HG02885 (cell line): Measurements from ENCODE around the gene PLXDC1.

Experiments used
- ATAC-seq: cut with Tn5 transposase; IDR thresholded peaks from one replicate; pipeline ENCODE4 v1.9.1; 2021; ENCODE audit warnings: mild to moderate bottlenecking; ENCODE audit not compliant: unreplicated experiment, poor library complexity

The PLXDC1 gene

DNA sequence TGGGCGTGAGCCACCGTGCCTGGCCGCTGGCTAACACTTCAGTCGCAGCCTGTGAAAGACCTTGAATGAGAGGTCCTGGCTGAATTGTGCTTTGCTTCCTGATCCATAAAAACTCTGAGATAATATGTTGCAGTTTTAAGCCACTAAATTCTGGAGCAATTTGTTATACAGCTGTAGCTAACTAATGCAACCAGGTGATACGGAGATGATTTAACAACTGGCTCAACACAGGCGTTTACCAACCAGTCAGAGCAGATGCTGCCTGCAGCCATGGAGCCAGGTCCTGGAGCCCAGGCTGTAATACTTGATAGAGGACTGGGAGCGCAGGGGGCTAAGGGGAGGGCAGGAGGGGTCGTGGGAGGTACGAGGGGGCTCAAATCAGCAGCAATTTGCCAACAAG lies 50.9 kb downstream of the PLXDC1 start:
- ATAC-seq: no peak

DNA sequence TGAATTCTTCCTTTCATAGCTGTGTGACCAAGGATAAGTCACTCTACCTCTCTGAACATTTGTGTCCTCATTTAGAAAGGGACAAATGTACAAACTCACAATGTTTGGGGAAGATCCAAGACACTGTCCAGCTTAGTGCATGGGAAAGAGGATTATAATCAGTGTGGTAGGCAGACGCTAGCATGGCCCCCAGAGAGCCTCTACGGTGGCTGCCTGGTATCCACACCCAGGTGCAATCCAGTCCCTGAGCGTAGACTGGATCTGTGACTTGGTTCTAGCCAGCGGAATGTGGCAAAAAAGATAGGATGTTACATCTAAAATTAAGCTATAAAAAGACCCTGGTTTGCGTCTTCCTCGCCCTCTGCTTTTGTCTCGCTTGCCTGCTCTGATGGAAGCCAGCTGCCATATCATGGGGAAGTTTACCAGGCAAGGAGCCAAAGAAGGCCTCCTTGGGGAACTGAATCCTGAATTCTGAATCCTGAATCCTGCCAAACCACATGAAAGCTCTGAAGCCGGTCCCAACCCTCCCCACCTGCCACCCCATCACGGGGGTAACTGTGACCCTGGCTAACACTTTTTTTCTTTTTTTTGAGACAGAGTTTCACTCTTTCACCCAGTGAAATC lies 51.7 kb downstream of the PLXDC1 start:
- no peak for ATAC-seq

DNA sequence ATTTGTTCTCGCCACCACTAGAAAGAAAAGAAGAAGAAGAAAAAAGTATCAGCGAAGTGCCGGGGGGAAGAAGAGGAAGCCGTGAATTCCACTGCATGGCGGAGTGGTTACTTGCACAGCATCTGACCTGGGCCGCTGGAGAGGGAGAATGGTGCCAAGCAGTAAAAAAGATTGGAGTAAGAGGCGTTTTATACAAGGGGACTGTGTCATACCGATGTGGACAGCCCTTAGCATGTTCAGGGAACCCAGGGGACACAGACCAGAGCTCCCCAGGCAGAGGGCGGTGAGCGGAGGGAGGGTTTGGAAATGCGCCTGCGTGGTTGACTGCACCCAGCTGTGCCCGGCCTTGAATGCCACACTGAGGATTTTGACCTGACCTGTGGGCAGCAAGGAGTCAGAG lies 52.8 kb downstream of the PLXDC1 start:
- ATAC-seq: no peak

DNA sequence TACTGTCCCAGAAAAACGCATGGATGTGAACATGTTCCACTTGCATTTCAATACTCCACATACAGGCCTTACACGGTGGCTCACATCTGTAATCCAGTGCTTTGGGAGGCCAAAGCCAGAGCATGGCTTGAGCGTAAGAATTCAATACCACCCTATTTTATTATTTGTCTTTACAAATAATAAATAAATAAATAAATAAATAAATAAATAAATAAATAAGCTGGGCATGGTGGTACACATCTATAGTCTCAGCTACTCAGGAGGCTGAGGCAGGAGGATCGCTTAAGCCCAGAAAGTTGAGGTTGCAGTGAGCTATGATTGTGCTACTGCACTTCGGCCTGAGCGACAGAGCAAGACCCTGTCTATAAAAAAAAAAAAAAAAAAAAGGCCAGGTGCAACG lies 53.9 kb downstream of the PLXDC1 start:
- ATAC-seq: no peak

DNA sequence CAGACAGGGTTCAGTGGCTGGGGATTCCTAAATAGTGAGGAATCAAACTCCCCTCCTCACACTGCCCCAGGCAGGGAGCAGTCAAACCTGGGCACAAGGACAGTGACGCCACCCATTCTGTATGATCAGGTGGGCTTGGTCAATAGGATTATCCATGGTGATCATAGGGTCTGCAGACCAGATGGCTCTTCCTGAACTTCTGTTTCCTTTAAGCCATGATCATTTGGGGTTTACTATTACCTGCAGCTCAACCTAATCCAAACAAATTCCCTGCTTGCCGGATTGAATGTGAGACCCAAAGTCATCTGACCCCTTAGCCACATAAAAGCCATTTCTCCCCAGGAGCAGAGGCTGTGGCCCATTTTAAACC lies 54.3 kb downstream of the PLXDC1 start:
- ATAC-seq: no peak

- no peak for ATAC-seq
These were observed 54.8 kb downstream of the PLXDC1 start for GRCh38 chr17:39096508-39097149.

- ATAC-seq: no peak
These were observed 56.1 kb downstream of the PLXDC1 start for GRCh38 chr17:39095309-39095686.

GRCh38 chr17:39094607-39095308 lies 56.7 kb downstream of the PLXDC1 start:
- no peak for ATAC-seq

DNA sequence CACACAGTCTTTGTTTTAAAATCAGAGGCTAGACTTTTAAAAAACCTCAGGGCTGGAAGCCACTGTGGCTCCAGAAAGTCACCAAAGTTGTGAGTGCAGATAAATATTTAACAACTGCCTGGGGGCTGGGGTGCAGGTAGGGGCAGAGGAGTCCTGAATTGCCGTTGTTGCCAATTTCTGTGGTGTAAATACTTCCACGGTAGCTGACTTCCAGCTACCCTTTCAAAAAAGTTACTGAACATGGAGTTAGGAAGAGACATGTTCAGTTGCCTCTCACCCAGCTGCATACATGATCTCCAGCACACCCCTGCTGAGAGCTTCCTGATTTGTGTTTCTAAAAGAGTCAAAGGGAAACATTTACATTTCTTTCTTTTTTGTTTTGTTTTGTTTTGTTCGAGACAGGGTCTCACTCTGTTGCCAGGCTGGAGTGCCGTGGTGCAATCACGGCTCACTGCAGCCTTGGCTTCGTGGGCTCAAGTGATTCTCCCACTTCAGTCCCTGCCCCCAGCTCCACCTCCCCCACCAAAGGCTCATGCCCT lies 58.7 kb downstream of the PLXDC1 start:
- ATAC-seq: no peak

GRCh38 chr17:39090908-39091665 lies 60.4 kb downstream of the PLXDC1 start:
- ATAC-seq: no peak

DNA sequence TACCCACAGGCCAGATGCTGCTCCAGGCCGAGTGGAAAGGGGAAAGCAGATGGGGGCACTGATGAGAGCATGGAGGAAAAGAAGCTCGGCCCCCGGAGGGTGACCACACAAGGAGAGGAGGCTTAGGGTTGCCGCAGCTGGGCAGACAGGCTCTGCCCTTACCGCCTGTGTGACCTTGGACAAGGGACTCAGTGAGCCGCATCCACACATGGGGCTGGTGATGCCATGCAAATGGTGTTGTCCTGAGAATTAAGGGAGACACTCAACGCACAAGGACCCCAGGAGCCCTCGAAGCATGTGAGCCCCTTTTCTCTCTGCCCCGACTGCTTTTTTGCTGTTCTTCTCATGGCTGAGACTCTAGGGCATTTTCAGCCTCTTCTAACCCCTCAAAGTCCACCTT lies 61.0 kb downstream of the PLXDC1 start:
- no peak for ATAC-seq

- no peak for ATAC-seq
These were observed 66.9 kb downstream of the PLXDC1 start for GRCh38 chr17:39084558-39084957.

DNA sequence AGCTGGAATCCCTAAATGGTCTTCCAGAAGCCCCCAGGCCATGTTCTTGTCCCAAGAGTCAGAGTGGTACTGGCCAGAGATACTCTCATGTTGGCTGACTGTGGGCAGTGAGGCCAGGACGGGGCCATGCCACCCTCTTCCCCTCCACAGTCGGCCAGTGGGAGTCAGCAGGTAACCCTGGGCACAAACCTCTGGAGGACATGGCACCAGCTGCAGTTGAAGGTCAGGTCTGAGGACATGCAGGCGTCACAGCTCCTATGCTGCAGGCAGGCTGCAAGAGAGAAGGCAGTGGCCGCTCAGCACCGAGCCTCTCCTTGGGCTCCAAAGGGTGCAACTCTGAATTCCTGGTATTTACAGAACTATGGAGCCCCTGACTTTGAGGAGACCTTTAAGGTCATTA lies 68.2 kb downstream of the PLXDC1 start:
- no peak for ATAC-seq

- ATAC-seq: no peak
These were observed 69.0 kb downstream of the PLXDC1 start for GRCh38 chr17:39082482-39082881.

DNA sequence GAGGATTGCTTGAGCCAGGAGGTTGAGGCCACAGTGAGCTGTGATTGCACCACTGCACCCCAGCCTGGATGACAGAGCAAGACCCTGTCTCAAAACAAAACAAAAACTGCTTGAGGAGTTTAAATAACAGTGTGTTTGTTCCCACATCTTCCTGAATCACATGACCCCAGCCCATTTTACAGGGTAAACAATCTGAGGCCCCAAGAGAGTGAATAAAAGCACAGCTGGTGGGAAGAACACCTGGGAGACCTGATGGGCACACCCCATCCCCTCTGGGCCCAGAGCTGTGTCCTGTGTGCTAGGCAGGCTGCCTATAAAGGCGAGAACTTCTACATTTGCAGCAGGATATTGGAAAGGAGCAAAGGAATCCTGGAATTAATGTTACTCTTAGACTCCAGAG lies 69.6 kb downstream of the PLXDC1 start:
- ATAC-seq: no peak

GRCh38 chr17:39080421-39081078 lies 70.9 kb downstream of the PLXDC1 start:
- no peak for ATAC-seq

DNA sequence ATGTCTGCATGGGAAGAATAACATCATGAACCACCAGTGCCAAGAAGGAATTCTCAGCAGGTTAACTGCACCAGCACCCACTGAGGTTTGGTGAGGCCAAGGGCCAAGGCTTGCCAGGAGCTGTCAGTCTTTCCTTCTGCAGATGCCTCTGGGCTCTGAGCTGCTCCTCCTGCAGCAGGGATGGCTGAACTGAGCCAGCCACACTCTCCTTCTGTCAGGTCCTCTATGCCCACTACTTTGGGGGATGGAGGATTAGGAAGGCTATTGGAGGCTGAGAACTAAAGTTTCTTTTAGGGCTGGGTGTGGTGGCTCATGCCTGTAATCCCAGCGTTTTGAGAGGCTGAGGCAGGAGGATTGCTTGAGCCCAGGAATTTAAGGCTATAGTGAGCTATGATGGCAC lies 71.6 kb downstream of the PLXDC1 start:
- no peak for ATAC-seq

DNA sequence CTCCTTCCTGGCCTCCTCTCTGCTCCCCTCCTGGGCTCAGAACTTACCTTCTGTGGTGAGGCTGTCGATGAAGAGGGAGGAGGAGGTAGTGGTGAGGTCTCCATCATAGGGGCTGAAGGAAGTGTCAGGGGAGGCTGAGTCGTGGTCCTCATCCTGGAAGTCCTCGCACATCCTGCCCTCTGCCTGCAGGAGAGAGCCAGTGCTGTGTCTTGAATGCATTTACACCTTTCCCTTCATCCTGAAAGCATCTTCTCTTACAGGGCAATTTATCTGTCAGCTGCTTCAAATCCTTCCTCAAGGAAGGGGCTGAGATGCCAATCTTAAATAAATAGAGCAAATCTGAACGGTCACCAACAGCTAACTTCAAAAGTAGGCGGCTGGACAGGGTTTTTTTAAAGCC lies 73.6 kb downstream of the PLXDC1 start:
- ATAC-seq: no peak

- no peak for ATAC-seq
These were observed 74.2 kb downstream of the PLXDC1 start for GRCh38 chr17:39077252-39077651.

GRCh38 chr17:39074676-39075075 lies 76.8 kb downstream of the PLXDC1 start:
- no peak for ATAC-seq
